ENCODE results near the gene MANF.

MANF gene

DNA sequence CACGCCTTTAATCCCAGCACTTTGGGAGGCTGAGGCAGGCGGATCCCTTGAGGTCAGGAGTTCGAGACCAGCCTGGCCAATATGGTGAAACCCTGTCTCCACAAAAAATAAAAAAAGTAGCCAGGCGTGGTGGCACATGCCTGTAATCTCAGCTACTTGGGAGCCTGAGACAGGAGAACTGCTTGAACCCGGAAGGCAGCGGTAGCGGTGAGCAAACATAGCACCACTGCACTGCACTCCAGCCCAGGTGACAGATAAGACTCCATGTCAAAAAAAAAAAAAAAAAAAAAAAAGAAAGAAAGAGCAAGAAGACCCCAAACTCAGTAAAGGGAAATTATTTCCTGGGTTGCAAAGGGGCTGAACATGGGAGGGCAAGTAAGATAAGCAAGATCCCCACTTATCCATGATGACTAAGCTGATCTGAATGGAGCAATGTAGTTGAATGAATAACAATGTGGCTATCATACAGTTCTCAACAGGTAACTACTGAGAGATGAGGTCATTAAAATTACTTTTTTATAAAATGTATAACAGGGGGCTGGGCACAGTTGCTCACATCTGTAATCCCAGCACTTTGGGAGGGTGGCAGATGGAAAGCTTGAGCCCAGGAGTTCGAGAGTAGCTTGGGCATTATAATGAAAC, 52.0 kb downstream of the MANF start:
- peak; percentile 8 for DNase-seq
